HepG2 (cell line): ENCODE measurements around the gene PRRT1B. TPM values are rescaled to one million over a fixed set of nuclear protein-coding genes. Genes with fewer than 3 reads are reported as not detected.

Experiments
- ARID4A ChIP-seq: sonication (generic); formaldehyde crosslinking; IDR thresholded peaks from 2 replicates; pipeline ENCODE4 v1.5.0; 2020; ENCODE audit warnings: mild to moderate bottlenecking, missing genetic modification reagents, borderline replicate concordance
- CEBPB ChIP-seq: IDR thresholded peaks from 2 replicates; pipeline ENCODE4 v1.6.1; 2011; ENCODE audit warnings: low read depth, low read length, improper control_type of control experiment, borderline replicate concordance
- GMEB2 ChIP-seq: IDR thresholded peaks from 2 replicates; pipeline ENCODE4 v1.6.1; 2016; ENCODE audit warnings: missing biosample characterization, missing genetic modification reagents, low read depth
- HIVEP1 ChIP-seq: sonication (generic); formaldehyde crosslinking; IDR thresholded peaks from 2 replicates; pipeline ENCODE4 v1.4.0; 2020; ENCODE audit warnings: mild to moderate bottlenecking, missing genetic modification reagents
- JARID2 ChIP-seq: sonication (generic); formaldehyde crosslinking; IDR thresholded peaks from 2 replicates; pipeline ENCODE4 v1.8.1; 2023; ENCODE audit warnings: missing genetic modification reagents, inconsistent platforms; ENCODE audit not compliant: insufficient replicate concordance
- KLF16 ChIP-seq, 2 experiments: sonication (generic) in 1 of 2; formaldehyde crosslinking in 1 of 2; IDR thresholded peaks; 2 replicates each; pipeline versions ENCODE4 v1.6.1 to v1.8.0; 2016 to 2023; ENCODE audit warnings: missing genetic modification reagents in 2 of 2, missing compliant biosample characterization in 1 of 2
- MLX ChIP-seq: IDR thresholded peaks from 2 replicates; pipeline ENCODE4 v1.6.1; 2016
- RFX1 ChIP-seq: fragments of 450-650 bp; IDR thresholded peaks from 2 replicates; pipeline ENCODE4 v1.6.1; 2017
- SALL1 ChIP-seq: sonication (generic); formaldehyde crosslinking; IDR thresholded peaks from 2 replicates; pipeline ENCODE4 v1.8.0; 2022; ENCODE audit warnings: mild to moderate bottlenecking, missing genetic modification reagents
- SALL2 ChIP-seq: sonication (generic); formaldehyde crosslinking; IDR thresholded peaks from 2 replicates; pipeline ENCODE4 v1.8.1; 2023; ENCODE audit warnings: mild to moderate bottlenecking, missing genetic modification reagents, inconsistent platforms
- ZNF232 ChIP-seq: sonication (generic); formaldehyde crosslinking; IDR thresholded peaks from 2 replicates; pipeline ENCODE4 v1.4.0; 2020; ENCODE audit warnings: missing genetic modification reagents, borderline replicate concordance
- ZNF350 ChIP-seq: sonication (generic); formaldehyde crosslinking; IDR thresholded peaks from 2 replicates; pipeline ENCODE4 v1.4.0; 2020; ENCODE audit warnings: mild to moderate bottlenecking, low read depth, missing genetic modification reagents, borderline replicate concordance
- ZNF367 ChIP-seq: sonication (generic); formaldehyde crosslinking; IDR thresholded peaks from 2 replicates; pipeline ENCODE4 v1.4.0; 2020; ENCODE audit warnings: missing genetic modification reagents, borderline replicate concordance
- ZNF547 ChIP-seq: sonication (generic); formaldehyde crosslinking; IDR thresholded peaks from 2 replicates; pipeline ENCODE4 v1.5.1; 2020; ENCODE audit warnings: mild to moderate bottlenecking, missing genetic modification reagents
- ZNF816 ChIP-seq: sonication (generic); formaldehyde crosslinking; IDR thresholded peaks from 2 replicates; pipeline ENCODE4 v1.8.0; 2022; ENCODE audit warnings: missing genetic modification reagents, mild to moderate bottlenecking, borderline replicate concordance
- ZSCAN21 ChIP-seq: sonication (generic); formaldehyde crosslinking; IDR thresholded peaks from 2 replicates; pipeline ENCODE4 v1.8.0; 2022; ENCODE audit warnings: mild to moderate bottlenecking, missing genetic modification reagents, moderate library complexity, borderline replicate concordance
- polyA plus RNA-seq, 8 experiments: library from polyadenylated mRNA; depleted of rRNA in 3 of 8; stranded (reverse) in 7 of 8; unstranded in 1 of 8; fragments of >200 nt; fragmentation: Illumina TruSeq in 4 of 8; extraction: Trizol in 4 of 8; gene quantifications; 2 replicates each; pipeline versions ENCODE4 v1.2.1 to v1.2.3, GENCODE V29; 2011 to 2016; ENCODE audit warnings: low read depth in 4 of 8, missing spikeins in 1 of 8, mixed read lengths in 1 of 8; ENCODE audit not compliant: insufficient read depth in 1 of 8
- total RNA-seq, 5 experiments: library from RNA; depleted of rRNA; stranded (reverse); fragments of >200 nt; fragmentation: Illumina TruSeq; extraction: Trizol; gene quantifications; 2 replicates each; pipeline ENCODE4 v1.2.3, GENCODE V29; 2016; ENCODE audit warnings: low read depth in 1 of 5
- TF ChIP-seq, protein P1 (sequence below): sonication (generic); formaldehyde crosslinking; IDR thresholded peaks from 2 replicates; pipeline ENCODE4 v1.4.0; 2020; ENCODE audit warnings: mild to moderate bottlenecking, missing genetic modification reagents
- TF ChIP-seq, protein P2 (sequence below): sonication (generic); formaldehyde crosslinking; IDR thresholded peaks from 2 replicates; pipeline ENCODE4 v1.5.0; 2020; ENCODE audit warnings: missing genetic modification reagents

Gene PRRT1B
- total and polyA plus RNA-seq, 2 of the 13 experiments (the other 11 are each of a cell fraction or from before 2014, with no cell fraction given) = not detected

- peak; percentile 61 for TF ChIP-seq ARID4A
- no peak for TF ChIP-seq CEBPB
- TF ChIP-seq SALL1 = 0 out of 2 replicates have a peak, but pooled peaks have one; percentile 9
- TF ChIP-seq, protein P1, sequence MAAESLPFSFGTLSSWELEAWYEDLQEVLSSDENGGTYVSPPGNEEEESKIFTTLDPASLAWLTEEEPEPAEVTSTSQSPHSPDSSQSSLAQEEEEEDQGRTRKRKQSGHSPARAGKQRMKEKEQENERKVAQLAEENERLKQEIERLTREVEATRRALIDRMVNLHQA (CRISPR knock-in tag) = no peak
- no peak for TF ChIP-seq KLF16 (CRISPR knock-in tag; IDR thresholded peaks at IDR 0.05)
- TF ChIP-seq JARID2 (CRISPR knock-in tag) = no peak
- TF ChIP-seq ZNF816 (CRISPR knock-in tag) = no peak
- TF ChIP-seq, protein P2, sequence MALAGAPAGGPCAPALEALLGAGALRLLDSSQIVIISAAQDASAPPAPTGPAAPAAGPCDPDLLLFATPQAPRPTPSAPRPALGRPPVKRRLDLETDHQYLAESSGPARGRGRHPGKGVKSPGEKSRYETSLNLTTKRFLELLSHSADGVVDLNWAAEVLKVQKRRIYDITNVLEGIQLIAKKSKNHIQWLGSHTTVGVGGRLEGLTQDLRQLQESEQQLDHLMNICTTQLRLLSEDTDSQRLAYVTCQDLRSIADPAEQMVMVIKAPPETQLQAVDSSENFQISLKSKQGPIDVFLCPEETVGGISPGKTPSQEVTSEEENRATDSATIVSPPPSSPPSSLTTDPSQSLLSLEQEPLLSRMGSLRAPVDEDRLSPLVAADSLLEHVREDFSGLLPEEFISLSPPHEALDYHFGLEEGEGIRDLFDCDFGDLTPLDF (CRISPR knock-in tag) = no peak
- TF ChIP-seq MLX (CRISPR knock-in tag) = no peak
- no peak for TF ChIP-seq ZNF367 (CRISPR knock-in tag)
- no peak for TF ChIP-seq ZNF232 (CRISPR knock-in tag)
- no peak for TF ChIP-seq SALL2 (CRISPR knock-in tag)
- no peak for TF ChIP-seq GMEB2 (CRISPR knock-in tag)
- TF ChIP-seq ZNF350 (CRISPR knock-in tag) = no peak; the same call in 1 of the 2 replicates
- 0 out of 2 replicates have a peak, but pooled peaks have one; percentile 46 for TF ChIP-seq ZNF547 (CRISPR knock-in tag)
- 0 out of 2 replicates have a peak, but pooled peaks have one; percentile 14 for TF ChIP-seq HIVEP1 (CRISPR knock-in tag)
- no peak for TF ChIP-seq RFX1
- TF ChIP-seq ZSCAN21 (CRISPR knock-in tag) = no peak
Measured at GRCh38 chr9:131529597-131530545, 15.5 kb upstream of the PRRT1B start (continued).
